ENCODE data around the gene WFIKKN2. TPM values are rescaled to one million over a fixed set of nuclear protein-coding genes. Genes with fewer than 3 reads are reported as not detected.

Gene WFIKKN2
- total RNA-seq, 1 donor from 2014 or later, result not detected

GRCh38 chr17:50808413-50808812 lies 27.0 kb upstream of the WFIKKN2 start:
- no peak for DNase-seq (ENCODE audit: low read depth in 2 of 2)

GRCh38 chr17:50808888-50809287 lies 26.5 kb upstream of the WFIKKN2 start:
- no peak for DNase-seq (ENCODE audit: low read depth in 2 of 2)

GRCh38 chr17:50813583-50813982 lies 21.8 kb upstream of the WFIKKN2 start:
- DNase-seq (ENCODE audit: low read depth in 2 of 2), result no peak

GRCh38 chr17:50815400-50815799 lies 20.0 kb upstream of the WFIKKN2 start:
- DNase-seq (ENCODE audit: low read depth in 2 of 2), result no peak

- DNase-seq (ENCODE audit: low read depth in 2 of 2), result no peak
Measured at GRCh38 chr17:50816271-50816670, 19.1 kb upstream of the WFIKKN2 start.

- DNase-seq (ENCODE audit: low read depth in 2 of 2), result peak; percentile 28 to 32
Measured at GRCh38 chr17:50816771-50817751, 18.3 kb upstream of the WFIKKN2 start.

- no peak for DNase-seq (ENCODE audit: low read depth in 2 of 2)
Measured at GRCh38 chr17:50817838-50818237, 17.5 kb upstream of the WFIKKN2 start.

- no peak for DNase-seq (ENCODE audit: low read depth in 2 of 2)
Measured at GRCh38 chr17:50818261-50818660, 17.1 kb upstream of the WFIKKN2 start.

GRCh38 chr17:50818921-50819657 lies 16.3 kb upstream of the WFIKKN2 start:
- DNase-seq (ENCODE audit: low read depth in 2 of 2), result no peak

- DNase-seq (ENCODE audit: low read depth in 2 of 2), result no peak
Measured at GRCh38 chr17:50820651-50821050, 14.7 kb upstream of the WFIKKN2 start.

- no peak for DNase-seq (ENCODE audit: low read depth in 2 of 2)
Measured at GRCh38 chr17:50822550-50822949, 12.8 kb upstream of the WFIKKN2 start.

- DNase-seq (ENCODE audit: low read depth in 2 of 2), result no peak
Measured at GRCh38 chr17:50824429-50824828, 11.0 kb upstream of the WFIKKN2 start.

GRCh38 chr17:50825188-50825587 lies 10.2 kb upstream of the WFIKKN2 start:
- no peak for DNase-seq (ENCODE audit: low read depth in 2 of 2)

GRCh38 chr17:50828508-50829170 lies 6.7 kb upstream of the WFIKKN2 start:
- no peak for DNase-seq (ENCODE audit: low read depth in 2 of 2)

- no peak for DNase-seq (ENCODE audit: low read depth in 2 of 2)
Measured at GRCh38 chr17:50829332-50829731, 6.1 kb upstream of the WFIKKN2 start.

- DNase-seq (ENCODE audit: low read depth in 2 of 2), result no peak
Measured at GRCh38 chr17:50830352-50830751, 5.0 kb upstream of the WFIKKN2 start.

- no peak for DNase-seq (ENCODE audit: low read depth in 2 of 2)
Measured at GRCh38 chr17:50830994-50831393, 4.4 kb upstream of the WFIKKN2 start.

- no peak for DNase-seq (ENCODE audit: low read depth in 2 of 2)
Measured at GRCh38 chr17:50831471-50831928, 3.9 kb upstream of the WFIKKN2 start.

GRCh38 chr17:50832267-50832863 lies 3.0 kb upstream of the WFIKKN2 start:
- DNase-seq (ENCODE audit: low read depth in 2 of 2), result no peak

- DNase-seq (ENCODE audit: low read depth in 2 of 2), result no peak
Measured at GRCh38 chr17:50832864-50833381, 2.5 kb upstream of the WFIKKN2 start.

Measured in lung microvascular endothelial cell (primary cell).